Lower leg skin (tissue), 4 donors: ENCODE data around the gene WT1. TPM values are rescaled to one million over a fixed set of nuclear protein-coding genes. Genes with fewer than 3 reads are reported as not detected.

Experiments
- DNase-seq, 2 donors: peaks; one replicate each; pipeline ENCODE4 v3.0.0-alpha.2; 2019; ENCODE audit warnings: low spot score in 2 of 2
- H3K4me3 ChIP-seq: fragments of 200-600 bp; sonication (generic); 2 replicates; pipeline ENCODE4 v1.5.1; 2017; ENCODE audit warnings: mild to moderate bottlenecking, low read depth; ENCODE audit not compliant: poor library complexity, severe bottlenecking
- POLR2A ChIP-seq, 2 donors: fragments of 450-650 bp; IDR thresholded peaks; one replicate each; pipeline ENCODE4 v1.6.1; 2016 to 2017; ENCODE audit warnings: antibody characterized with exemption in 2 of 2, mild to moderate bottlenecking in 1 of 2, moderate library complexity in 1 of 2
- WGBS, 2 donors: methylation state at CpG; one replicate each; pipeline ENCODE4 v1.1.5; 2018; 5-methylcytosine and 5-hydroxymethylcytosine counted together
- intact Hi-C: fragments of 100-400 bp; cut with DNase I; formaldehyde crosslinking; loops from one replicate; pipeline ENCODE4 v1.15.0; 2023; ENCODE audit warnings: low total_unique reads
- total RNA-seq, 4 donors: library from RNA; depleted of rRNA; stranded (reverse); fragments of >200 nt; gene quantifications; one replicate each; pipeline ENCODE4 v1.1.0, GENCODE V29; 2016
- TF ChIP-seq, protein P1 (sequence below), 3 donors: fragments of 450-650 bp; IDR thresholded peaks; one replicate each; pipeline ENCODE4 v1.5.1; 2016; ENCODE audit warnings: antibody characterized with exemption in 3 of 3, mild to moderate bottlenecking in 3 of 3, moderate library complexity in 2 of 3

The WT1 gene
- total RNA-seq, 4 donors from 2014 or later = not detected

GRCh38 chr11:32429477-32429876, 5.9 kb downstream of the WT1 start:
- TF ChIP-seq POLR2A (IDR thresholded peaks at IDR 0.05) = no peak
- TF ChIP-seq, protein P1, sequence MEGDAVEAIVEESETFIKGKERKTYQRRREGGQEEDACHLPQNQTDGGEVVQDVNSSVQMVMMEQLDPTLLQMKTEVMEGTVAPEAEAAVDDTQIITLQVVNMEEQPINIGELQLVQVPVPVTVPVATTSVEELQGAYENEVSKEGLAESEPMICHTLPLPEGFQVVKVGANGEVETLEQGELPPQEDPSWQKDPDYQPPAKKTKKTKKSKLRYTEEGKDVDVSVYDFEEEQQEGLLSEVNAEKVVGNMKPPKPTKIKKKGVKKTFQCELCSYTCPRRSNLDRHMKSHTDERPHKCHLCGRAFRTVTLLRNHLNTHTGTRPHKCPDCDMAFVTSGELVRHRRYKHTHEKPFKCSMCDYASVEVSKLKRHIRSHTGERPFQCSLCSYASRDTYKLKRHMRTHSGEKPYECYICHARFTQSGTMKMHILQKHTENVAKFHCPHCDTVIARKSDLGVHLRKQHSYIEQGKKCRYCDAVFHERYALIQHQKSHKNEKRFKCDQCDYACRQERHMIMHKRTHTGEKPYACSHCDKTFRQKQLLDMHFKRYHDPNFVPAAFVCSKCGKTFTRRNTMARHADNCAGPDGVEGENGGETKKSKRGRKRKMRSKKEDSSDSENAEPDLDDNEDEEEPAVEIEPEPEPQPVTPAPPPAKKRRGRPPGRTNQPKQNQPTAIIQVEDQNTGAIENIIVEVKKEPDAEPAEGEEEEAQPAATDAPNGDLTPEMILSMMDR (IDR thresholded peaks at IDR 0.05) = no peak
- intact Hi-C loops = no loop called here
- H3K4me3 ChIP-seq = no peak overlapping the region
- 58 to 65% methylated on average over 5 of the region's 5 CpGs for WGBS, 2 donors
- DNase-seq = no peak

DNA sequence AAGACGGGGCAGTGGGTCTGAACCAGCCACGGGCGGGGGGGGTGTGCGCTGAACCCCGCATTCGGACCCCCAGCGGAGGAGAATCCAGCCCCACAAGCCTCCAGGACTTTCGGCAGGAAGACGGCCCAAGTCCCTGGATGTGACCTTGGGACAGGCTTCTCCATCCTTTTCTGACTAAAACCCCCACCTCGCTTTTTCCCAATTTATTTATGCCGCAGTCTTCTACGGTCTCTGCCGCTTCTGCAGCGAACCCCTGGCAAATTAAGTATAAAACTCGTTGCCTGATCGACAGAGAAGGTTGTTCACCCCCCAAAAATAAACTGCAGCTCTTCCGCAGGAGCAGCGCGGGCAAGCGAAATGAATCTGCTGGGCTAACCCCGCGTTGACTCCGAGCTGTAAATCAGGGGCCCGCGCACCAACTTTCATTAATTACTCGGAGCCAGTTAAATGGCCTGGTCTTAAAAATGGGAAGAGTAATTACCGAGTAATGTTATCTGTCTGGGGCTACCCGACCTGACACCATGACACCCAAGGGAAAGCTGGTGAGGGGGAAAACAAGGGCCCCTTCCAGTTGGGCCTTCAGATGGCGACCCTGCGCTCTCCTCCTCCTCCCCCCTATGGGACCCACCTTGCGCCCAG, 6.6 kb downstream of the WT1 start:
- no peak for TF ChIP-seq POLR2A (IDR thresholded peaks at IDR 0.05)
- TF ChIP-seq, protein P1 (IDR thresholded peaks at IDR 0.05) = no peak
- no peak for DNase-seq
- intact Hi-C loops = no loop called here
- WGBS, 2 donors = 11 to 19% methylated on average over 31 of the region's 31 CpGs
- H3K4me3 ChIP-seq = no peak overlapping the region

GRCh38 chr11:32427935-32428664, 7.2 kb downstream of the WT1 start:
- H3K4me3 ChIP-seq = no peak overlapping the region
- no peak for DNase-seq
- intact Hi-C loops = no loop called here
- no peak for TF ChIP-seq POLR2A (IDR thresholded peaks at IDR 0.05)
- TF ChIP-seq, protein P1 (IDR thresholded peaks at IDR 0.05) = no peak
- WGBS, 2 donors = 4 to 13% methylated on average over 28 to 32 of the region's 41 CpGs

DNA sequence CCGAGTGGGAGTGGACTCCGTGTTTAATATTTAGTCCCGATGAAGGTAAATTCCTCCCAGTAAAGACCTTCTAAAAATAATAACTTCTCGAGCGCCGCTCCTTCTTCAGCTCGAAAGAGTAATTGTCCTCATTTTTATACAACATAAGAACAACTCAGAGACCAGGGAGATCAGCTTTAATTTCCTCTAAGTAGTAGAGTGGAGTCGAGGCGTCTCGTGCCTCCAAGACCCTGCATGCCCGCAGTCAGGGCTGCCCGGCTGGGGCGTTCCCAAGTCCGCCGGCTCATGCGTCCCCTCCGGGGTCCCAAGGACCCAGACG, 7.8 kb downstream of the WT1 start:
- DNase-seq = no peak
- intact Hi-C loops = no loop called here
- no peak for TF ChIP-seq POLR2A (IDR thresholded peaks at IDR 0.05)
- TF ChIP-seq, protein P1 (IDR thresholded peaks at IDR 0.05) = no peak
- no peak overlapping the region for H3K4me3 ChIP-seq
- 7 to 8% methylated on average over 18 of the region's 18 CpGs for WGBS, 2 donors

- DNase-seq = no peak
- H3K4me3 ChIP-seq = no peak overlapping the region
- TF ChIP-seq, protein P1 (IDR thresholded peaks at IDR 0.05) = no peak
- TF ChIP-seq POLR2A (IDR thresholded peaks at IDR 0.05) = no peak
- intact Hi-C loops = no loop called here
- 3 to 4% methylated on average over 44 to 58 of the region's 59 CpGs for WGBS, 2 donors
Observed at GRCh38 chr11:32426819-32427615, 8.3 kb downstream of the WT1 start.
